Stomach smooth muscle (tissue), 2 donors: Measurements from ENCODE around the gene RNASE13.

Experiments used
- H3K27ac ChIP-seq: one replicate; pipeline ENCODE4 v1.7.0; 2013; ENCODE audit warnings: mild to moderate bottlenecking, low read length, inconsistent platforms
- H3K27me3 ChIP-seq, 2 donors: one replicate each; pipeline ENCODE4 v1.7.0; 2013; ENCODE audit warnings: low read length in 2 of 2; ENCODE audit not compliant: insufficient read depth in 2 of 2, control insufficient read depth in 1 of 2
- H3K36me3 ChIP-seq, 2 donors: one replicate each; pipeline ENCODE4 v1.7.0; 2013; ENCODE audit warnings: low read length in 2 of 2; ENCODE audit not compliant: control insufficient read depth in 2 of 2, insufficient read depth in 2 of 2
- H3K4me1 ChIP-seq: one replicate; pipeline ENCODE4 v1.7.0; 2013; ENCODE audit warnings: low read length; ENCODE audit not compliant: control insufficient read depth, insufficient read depth
- H3K4me3 ChIP-seq, 2 donors: one replicate each; pipeline ENCODE4 v1.7.0; 2013; ENCODE audit warnings: low read length in 2 of 2
- H3K9ac ChIP-seq, 2 donors: one replicate each; pipeline ENCODE4 v1.7.0; 2013; ENCODE audit warnings: low read length in 2 of 2, mild to moderate bottlenecking in 1 of 2
- H3K9me3 ChIP-seq, 2 donors: one replicate each; pipeline ENCODE4 v1.7.0; 2013; ENCODE audit warnings: low read length in 2 of 2; ENCODE audit not compliant: control insufficient read depth in 2 of 2
- donor health status: healthy.
- donor health status: Pancreatic carcinoma.

RNASE13 gene

DNA sequence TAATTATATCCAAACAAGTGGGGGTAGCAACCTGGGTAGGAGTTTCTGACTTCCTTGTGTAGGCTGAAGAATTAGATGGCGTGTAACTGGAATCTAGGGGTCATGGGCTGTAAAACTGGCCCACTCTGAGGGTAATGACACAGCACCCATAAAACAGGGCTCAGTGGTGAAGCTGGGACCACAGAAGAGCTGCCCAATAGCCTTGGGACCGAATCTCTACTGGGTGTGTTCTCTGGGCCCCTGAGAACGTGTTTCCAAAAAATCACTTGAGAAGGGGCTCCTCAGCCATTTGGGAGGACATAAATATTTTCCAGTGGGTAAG, 26.7 kb upstream of the RNASE13 start:
- Histone ChIP-seq H3K27me3 (no peaks in the 10 kb centered on the region), H3K9me3 (no peaks in the 10 kb centered on the region), H3K4me1 (no peaks in the 10 kb centered on the region), H3K36me3 (no peaks in the 10 kb centered on the region), H3K4me3 (no peak overlapping the region), H3K27ac (no peak overlapping the region), H3K9ac (no peak overlapping the region)

DNA sequence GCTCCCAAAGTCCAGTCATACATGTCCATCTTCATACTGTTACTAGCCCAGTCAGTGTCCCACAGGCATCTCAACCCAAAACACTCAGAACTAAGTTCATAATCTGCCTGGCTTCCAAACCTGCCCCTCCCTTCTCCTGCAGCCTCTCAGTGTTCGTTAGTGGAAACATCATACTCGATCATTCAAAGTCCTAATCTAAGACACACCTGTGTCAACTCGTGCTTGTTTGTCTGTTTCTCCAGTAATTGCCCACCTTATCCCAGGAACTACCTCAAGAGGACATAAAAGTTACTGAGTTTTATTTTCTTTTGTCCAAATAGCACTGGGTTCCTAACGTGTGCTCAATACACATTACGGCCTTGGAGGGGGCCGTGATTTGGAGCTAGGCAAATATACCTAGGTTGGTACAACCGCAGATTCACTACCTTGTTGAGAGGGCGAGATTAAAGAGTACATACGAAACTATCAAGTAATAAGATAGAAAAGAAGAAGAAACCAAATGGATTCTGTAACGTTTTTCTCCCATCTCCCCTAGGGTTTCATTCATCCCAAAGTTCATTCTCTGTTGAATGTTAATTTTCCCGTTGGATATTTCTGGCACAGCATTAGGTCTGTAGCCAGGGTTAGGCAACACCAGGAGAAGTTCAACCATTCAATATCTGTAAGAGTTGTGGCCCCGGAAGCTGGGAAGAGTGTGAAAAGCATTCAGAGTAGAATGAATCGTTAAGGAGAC, 26.2 kb upstream of the RNASE13 start:
- no peak overlapping the region for H3K9ac ChIP-seq
- no peaks in the 10 kb centered on the region for H3K4me1 ChIP-seq
- H3K9me3 ChIP-seq: no peaks in the 10 kb centered on the region
- H3K27me3 ChIP-seq: no peaks in the 10 kb centered on the region
- no peak overlapping the region for H3K4me3 ChIP-seq
- no peak overlapping the region for H3K27ac ChIP-seq
- H3K36me3 ChIP-seq: no peaks in the 10 kb centered on the region

DNA sequence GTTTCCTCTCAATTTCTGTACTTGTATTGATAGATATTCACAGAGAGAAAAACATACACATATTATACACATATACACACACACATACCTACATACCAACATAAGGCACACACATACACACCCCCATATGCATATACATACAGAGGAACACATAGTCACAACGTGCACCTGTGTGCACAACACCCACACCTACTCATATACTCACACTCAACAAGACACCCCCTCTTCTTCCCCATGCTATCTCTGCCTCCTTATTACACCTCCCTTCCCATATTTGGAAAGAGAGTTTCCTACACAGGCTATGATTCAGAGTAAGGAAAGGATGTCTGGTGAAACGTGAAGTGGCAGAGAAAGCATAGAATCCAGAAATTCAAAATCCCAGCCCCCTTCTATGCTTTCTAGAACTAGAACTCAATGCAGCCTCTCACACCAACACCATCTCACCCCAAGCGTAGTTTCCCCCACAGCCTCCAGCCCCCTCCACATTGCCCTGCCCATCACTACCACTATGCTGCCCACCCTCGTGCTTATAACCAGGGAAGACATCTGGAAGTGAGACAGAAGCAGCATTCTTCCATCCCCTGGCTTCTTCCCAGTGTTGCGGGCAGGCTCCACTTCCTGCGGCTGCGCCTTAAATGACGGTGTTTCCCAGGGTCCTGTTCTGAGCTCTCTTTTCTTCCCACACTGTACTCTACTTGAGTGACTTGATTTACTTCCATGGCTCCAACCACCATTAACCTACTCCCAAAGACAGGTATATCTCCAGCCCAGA, 25.4 kb upstream of the RNASE13 start:
- no peak overlapping the region for H3K9ac ChIP-seq
- H3K4me1 ChIP-seq: no peaks in the 10 kb centered on the region
- H3K9me3 ChIP-seq: no peaks in the 10 kb centered on the region
- no peaks in the 10 kb centered on the region for H3K27me3 ChIP-seq
- H3K36me3 ChIP-seq: no peaks in the 10 kb centered on the region
- no peak overlapping the region for H3K27ac ChIP-seq
- H3K4me3 ChIP-seq: no peak overlapping the region

DNA sequence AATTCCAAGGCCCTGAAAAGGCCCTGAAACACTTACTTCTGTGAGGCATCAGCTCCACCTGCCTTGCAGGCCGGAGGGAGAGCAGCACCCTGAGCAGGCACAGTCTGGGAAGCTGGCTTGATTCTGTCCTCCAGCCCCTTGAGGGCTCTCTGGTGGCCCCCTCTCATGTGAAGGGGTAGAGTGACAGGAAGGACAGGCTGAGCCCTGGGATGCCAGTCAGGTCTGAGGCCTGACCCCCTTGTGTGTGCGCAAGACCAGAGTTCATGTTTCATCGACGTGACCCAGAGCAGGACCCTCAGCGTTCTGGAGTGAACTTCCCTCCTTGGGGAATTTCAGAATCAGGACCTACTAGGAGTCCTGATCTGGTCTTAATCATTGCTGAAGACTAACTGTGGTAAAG, 24.3 kb upstream of the RNASE13 start:
- no peaks in the 10 kb centered on the region for H3K36me3 ChIP-seq
- H3K9ac ChIP-seq: no peak overlapping the region
- H3K27me3 ChIP-seq: no peaks in the 10 kb centered on the region
- H3K4me3 ChIP-seq: no peak overlapping the region
- no peaks in the 10 kb centered on the region for H3K4me1 ChIP-seq
- H3K9me3 ChIP-seq: no peaks in the 10 kb centered on the region
- H3K27ac ChIP-seq: no peak overlapping the region

DNA sequence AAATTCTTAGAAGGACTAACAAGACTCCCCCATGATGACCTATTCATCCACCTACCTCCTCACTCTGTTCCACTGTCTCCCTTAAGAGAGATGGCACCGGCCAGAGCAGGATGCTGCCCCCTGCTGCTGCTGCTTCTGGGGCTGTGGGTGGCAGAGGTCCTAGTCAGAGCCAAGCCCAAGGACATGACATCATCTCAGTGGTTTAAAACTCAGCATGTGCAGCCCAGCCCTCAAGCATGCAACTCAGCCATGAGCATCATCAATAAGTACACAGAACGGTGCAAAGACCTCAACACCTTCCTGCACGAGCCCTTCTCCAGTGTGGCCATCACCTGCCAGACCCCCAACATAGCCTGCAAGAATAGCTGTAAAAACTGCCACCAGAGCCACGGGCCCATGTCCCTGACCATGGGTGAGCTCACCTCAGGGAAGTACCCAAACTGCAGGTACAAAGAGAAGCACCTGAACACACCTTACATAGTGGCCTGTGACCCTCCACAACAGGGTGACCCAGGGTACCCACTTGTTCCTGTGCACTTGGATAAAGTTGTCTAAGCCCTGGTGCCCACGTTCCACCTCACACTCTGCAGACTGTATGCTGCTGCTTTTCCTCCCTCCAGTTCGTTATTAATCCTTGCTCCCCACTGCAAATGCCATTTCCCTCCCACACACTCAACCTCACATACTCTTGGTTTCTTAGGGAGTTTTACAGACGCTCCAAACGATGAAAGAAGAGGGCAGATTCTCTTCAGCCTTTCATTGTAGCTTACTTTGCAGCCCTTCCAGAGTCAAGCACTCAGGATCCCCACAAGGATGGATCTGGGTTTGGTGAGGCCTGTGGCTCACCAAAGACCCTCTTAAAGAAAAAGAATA, 23.4 kb upstream of the RNASE13 start, which contains the start of gene RNASE8:
TSS of gene RNASE8 (plus strand) at position 20 of the 873 bp plus-strand sequence. CDS start at position 91, 71 bp downstream.
- Histone ChIP-seq H3K4me1 (no peaks in the 10 kb centered on the region), H3K36me3 (no peaks in the 10 kb centered on the region), H3K4me3 (no peak within 1 kb of the TSS), H3K9ac (no peak within 1 kb of the TSS), H3K9me3 (no peaks in the 10 kb centered on the region), H3K27ac (no peak within 1 kb of the TSS), H3K27me3 (no peaks in the 10 kb centered on the region)

DNA sequence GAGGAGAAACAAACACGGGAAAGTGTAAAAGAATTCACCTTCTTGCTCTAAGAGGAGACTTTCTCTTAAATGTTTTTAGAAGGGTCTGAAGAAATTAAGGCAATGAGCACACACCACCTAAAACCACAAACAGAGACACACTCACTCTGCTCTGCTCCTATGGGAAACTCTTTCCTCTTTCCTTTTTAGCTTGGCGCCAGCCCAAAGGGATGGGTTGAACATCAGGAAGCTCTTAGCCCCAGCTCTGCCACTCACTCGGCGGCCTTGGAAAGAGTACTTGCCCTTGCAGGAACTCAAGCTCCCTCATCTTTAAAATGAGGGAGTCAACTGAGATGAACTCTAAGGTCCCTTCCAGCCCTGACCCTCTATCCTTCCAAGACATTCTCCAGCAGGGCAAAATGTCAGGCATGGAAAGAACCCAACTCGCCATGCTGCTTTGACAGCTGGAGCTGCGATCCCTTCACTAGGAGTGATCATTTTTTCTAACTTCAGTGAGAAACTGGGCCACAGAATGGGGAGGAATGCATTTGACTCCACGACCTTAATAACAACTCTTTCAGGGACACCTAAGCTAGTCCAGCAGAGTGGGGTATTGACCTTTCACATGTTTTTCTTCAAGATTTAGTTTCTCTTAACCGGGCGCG, 22.0 kb upstream of the RNASE13 start:
- Histone ChIP-seq H3K27ac (no peak overlapping the region), H3K4me1 (no peaks in the 10 kb centered on the region)

DNA sequence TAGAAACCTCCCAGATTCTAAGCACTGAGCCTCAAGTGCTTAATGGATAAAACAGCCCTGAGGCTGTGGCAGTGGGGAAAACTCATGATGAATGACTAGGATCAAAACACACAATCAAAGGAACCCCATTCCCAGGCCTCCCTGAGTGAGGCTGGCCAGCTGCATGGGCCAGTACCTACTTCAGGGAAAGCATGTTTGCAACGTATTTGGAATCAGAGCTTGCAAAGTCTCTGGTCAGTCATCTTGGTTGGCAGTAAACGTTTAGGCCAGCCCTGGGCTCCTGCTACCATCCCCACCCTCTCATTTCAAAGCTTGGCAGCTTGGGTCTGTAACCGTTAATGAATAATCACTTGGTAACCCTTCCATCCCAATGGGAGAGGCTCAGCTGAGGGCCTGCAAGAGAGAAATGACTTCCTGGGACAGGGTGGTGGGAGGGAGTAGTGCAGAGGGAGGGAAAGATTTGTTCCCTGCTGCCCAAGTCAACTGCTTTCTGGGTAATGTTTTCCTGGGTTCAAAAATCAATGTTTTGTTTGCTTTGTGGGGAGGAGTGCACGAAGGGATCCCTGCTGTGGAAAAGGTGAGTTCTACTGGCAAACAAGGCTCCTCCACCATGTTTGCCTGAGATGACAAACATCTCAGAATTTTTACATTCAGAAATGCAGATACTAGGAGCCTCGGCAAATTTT, 21.0 kb upstream of the RNASE13 start:
- H3K36me3 ChIP-seq: no peaks in the 10 kb centered on the region
- H3K27me3 ChIP-seq: no peaks in the 10 kb centered on the region
- H3K9ac ChIP-seq: no peak overlapping the region
- no peaks in the 10 kb centered on the region for H3K9me3 ChIP-seq
- H3K4me1 ChIP-seq: no peaks in the 10 kb centered on the region
- no peak overlapping the region for H3K27ac ChIP-seq
- no peak overlapping the region for H3K4me3 ChIP-seq

More for the DNA sequence above, 22.0 kb upstream of the RNASE13 start:
- Histone ChIP-seq H3K36me3 (no peaks in the 10 kb centered on the region), H3K27me3 (no peaks in the 10 kb centered on the region), H3K4me3 (no peak overlapping the region), H3K9me3 (no peaks in the 10 kb centered on the region), H3K9ac (no peak overlapping the region)

DNA sequence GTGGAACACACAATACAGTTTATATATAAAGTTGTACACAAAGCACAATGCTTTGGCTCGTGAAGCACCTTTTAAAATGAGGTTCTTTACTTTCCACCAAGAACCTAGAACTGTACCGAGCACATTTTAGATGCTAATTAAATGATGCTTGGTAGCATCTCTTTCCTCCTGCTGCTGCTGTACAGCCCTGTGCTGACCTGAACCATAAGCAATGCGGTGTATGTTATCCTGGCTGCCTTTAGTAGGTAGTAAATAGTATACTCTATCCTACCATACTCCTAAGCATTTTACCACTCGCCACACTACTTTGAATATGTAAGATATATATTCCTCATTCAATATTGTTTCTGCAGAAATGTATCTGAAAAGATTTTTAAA, 20.1 kb upstream of the RNASE13 start:
- no peak overlapping the region for H3K27ac ChIP-seq

DNA sequence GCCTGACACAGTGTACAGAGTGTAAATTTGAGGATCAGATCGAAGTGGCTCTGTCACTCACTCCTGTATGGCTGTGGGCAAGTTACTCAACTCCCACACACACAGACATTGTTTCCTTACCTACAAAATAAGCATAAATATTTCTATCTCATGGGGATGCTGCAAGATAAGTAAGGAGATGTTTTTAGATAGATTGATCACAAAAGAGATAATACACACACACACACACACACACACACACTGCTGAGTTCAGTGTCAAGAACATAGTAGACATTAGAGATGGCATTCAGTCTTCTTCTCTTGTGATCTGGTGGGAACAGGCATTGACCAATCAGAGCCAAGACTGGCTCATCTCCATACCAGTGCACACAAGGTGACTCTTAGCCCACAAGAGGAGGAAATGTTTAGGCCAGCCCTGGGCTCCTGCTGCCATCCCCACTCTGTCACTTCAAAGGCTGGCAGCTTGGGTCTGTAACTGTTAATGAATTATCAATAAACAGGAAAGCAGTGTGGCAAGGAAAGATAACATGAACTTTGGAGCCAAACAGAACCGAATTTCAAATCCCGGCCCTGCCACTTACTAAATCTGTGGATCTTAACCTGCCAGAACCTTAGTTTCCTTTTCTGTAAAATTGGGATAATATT, 19.6 kb upstream of the RNASE13 start:
- no peaks in the 10 kb centered on the region for H3K27me3 ChIP-seq
- H3K9ac ChIP-seq: no peak overlapping the region
- no peaks in the 10 kb centered on the region for H3K9me3 ChIP-seq
- no peak overlapping the region for H3K27ac ChIP-seq
- H3K4me3 ChIP-seq: no peak overlapping the region
- no peaks in the 10 kb centered on the region for H3K36me3 ChIP-seq
- no peaks in the 10 kb centered on the region for H3K4me1 ChIP-seq

More for the DNA sequence above, 20.1 kb upstream of the RNASE13 start:
- no peaks in the 10 kb centered on the region for H3K27me3 ChIP-seq
- no peak overlapping the region for H3K9ac ChIP-seq
- H3K36me3 ChIP-seq: no peaks in the 10 kb centered on the region
- no peaks in the 10 kb centered on the region for H3K4me1 ChIP-seq
- H3K4me3 ChIP-seq: no peak overlapping the region
- H3K9me3 ChIP-seq: no peaks in the 10 kb centered on the region
